GM19238 (cell line): ENCODE measurements around the gene RAPGEF1.
"Not testable (repeated sequence)": the region's sequence is repeated elsewhere in the genome, so short reads cannot be mapped to it uniquely, and the experiment has no call there.

Source experiments
- DNase-seq: peaks from one replicate; pipeline ENCODE4 v3.0.0; 2011; ENCODE audit warnings: low spot score; ENCODE audit not compliant: insufficient read length

Gene RAPGEF1

DNA sequence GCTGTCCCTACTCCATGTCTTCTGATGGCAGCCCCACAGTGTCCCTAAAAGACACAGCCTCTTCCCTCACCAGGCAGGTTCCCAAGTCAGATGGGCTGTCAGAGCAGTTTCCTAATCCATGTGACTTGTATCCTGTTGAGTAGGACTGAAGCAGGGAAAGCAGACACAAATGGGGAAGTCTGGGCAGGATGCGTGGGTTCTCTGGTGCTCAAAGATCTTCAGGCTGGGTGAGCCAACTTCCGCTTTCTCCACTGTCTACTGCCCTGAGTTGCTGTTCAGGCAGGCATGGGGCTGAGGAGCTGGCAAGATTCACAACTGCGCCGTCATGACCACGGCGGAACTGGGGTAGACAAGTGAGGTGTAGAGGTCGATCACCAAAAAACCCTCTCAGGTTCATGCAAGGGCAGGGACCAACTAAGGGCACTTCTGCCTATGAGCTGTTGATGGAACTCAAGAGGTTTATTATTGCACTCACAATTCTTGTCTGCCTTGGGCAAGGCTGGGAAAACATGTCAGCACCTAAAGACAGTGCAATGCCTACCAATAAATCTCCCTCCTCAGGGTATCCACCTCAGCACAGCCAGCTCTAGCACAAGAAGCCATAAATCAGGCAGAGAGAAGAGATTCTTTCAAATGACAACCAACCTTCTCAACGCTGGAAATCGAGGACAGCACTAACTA is 83.4 kb downstream of the RAPGEF1 start:
- peak; percentile 62 for DNase-seq

DNA sequence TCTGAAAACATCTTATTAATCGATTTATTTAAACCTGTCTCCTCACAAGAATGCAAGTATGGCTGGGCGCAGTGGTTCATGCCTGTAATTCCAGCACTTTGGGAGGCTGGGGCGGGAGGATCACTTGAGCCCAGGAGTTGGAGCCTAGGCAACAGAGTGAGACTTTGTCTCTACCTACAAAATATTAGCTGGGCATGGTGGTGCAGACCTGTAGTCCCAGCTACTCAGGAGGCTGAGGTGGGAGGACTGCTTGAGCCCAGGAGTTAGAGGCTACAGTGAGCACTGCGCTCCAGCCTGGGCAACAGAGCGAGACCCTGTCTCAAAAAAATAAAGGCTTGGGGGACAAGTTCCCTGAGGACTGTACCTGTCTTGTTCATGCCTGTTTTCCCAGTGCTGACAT is 85.5 kb downstream of the RAPGEF1 start:
- not testable (repeated sequence) for DNase-seq

DNA sequence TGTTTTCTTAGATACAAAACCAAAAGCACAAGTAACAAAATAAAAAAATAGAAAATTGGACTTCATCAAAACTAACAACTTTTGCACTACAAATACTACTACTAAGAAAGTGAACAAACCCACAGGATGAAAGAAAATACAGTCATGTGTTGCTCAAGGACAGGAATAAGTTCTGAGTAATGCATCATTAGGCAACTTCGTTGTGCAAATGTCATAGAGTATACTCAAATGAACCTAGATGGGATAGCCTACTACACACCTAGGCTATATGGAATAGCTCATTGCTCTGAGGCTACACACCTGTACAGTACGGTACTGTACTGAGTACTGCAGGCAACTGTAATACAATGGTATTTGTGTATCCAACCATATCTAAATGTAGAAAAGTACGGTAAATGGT is 88.3 kb downstream of the RAPGEF1 start:
- DNase-seq = no peak

DNA sequence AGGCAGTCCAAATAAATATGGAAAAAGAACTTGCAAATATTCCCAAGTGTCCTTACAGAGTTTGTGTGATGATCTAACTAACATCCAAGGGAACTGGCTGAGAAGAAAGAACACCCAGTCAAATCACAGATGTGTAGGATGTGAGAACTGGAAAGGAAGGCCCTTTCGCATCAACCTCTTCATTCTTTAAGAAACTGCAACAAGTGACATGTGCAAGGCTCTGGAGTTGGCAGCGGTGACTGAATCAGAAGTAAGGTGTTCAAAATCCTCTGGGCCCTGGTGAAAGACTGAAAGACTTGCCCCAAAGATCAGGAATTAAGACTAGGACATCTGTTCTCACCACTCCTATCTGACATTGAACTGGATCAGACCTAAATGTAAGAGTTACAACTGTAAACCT is 88.7 kb downstream of the RAPGEF1 start:
- DNase-seq = no peak

DNA sequence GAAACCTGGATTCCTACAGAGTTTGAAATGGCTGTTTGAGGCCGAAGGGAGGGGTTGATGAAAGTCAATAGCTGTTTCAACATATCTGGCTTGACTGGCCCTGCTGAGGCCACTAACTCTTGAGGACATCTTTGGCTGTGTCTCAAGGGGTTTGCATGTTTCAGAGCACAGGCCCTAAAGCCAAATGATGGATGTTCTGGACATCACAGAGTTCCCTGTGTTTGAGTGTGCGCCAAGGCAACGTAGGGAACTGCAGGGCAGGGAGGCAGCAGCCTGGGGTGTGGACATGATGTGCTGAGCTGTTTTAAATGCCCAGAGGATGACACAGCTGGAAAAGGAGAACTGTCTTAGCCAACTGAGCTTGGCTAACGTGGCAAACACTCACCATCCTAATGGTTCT is 89.6 kb downstream of the RAPGEF1 start:
- DNase-seq = no peak

DNA sequence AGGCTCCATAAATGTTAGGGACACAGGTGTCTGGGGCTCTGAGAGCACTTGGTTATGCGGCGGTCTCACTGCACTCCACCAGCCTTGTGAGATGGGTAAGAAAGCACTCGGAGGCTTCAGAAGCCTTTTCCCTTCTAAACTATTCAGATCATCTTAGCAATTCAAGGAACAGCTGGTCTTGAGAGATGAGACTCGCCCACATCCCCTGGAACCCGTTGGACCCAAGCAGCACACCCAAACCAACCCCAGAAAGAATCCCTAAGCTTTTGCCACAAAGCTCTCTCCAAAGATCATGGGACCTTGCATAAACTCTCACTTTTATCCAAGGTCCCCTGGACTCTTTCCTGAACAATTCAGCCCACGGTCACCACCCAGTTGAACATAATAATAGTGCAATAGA is 90.2 kb downstream of the RAPGEF1 start:
- DNase-seq = no peak

DNA sequence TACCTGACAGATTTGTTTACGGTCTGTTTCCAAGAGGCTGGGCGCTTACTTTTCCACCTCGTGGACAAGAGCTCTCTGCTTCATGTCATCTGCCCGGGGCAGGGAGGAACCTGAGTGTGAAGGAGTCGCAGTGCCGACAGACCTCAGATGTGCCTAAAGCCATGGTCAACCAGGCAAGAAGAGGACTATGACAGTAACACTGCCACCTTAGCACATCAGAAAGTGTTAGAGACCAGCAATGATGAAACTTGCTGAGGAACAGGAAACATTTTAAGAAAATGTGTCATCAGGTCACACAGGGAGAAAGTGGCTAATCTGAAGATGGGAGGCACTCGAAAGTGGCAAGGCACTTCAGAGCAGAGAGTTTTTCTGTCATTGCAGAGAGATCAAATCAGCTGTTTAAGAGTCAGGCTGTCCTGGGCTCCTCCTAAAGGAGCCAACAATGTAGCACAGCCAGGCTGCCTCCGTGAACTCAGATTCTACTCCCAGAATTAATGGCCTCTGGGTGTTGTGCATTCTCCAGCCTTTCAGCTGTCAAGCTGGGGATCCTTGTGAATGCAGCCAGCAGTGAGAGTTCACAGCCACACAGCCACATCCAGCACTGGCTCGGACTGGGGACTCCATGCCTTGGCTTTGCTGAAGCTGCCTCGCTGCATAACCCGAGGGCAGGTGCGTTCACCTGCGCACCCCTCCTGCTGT is 94.6 kb downstream of the RAPGEF1 start:
- no peak for DNase-seq

DNA sequence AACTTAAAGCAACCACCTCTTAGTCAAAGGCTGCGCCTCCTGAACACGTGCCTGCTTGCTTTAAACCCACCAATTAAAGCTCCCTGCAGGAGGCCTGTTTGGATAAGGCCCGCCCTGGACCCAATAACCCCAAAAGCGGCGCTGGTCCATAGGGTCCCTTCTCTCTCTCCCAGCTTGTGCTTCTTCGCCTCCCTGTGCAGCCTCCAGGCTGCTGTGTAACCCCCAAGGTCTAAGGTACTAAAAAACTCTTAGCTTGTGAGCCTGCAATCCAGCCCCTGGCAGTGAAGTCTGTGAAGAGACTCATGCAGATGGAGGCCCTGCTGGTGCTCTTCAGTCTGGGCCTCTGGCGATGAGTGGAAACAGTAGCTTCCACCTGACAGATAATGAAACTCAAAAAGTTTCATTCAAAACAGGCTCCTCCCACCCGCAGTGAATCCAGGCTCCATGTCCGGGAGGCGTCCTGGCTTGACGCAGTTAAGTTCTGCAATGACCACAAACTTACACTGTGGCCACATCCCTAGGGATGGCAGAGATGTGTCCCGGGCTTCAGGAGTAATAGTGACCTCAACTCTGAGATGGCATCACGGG is 97.3 kb downstream of the RAPGEF1 start:
- DNase-seq = peak; percentile 63

DNA sequence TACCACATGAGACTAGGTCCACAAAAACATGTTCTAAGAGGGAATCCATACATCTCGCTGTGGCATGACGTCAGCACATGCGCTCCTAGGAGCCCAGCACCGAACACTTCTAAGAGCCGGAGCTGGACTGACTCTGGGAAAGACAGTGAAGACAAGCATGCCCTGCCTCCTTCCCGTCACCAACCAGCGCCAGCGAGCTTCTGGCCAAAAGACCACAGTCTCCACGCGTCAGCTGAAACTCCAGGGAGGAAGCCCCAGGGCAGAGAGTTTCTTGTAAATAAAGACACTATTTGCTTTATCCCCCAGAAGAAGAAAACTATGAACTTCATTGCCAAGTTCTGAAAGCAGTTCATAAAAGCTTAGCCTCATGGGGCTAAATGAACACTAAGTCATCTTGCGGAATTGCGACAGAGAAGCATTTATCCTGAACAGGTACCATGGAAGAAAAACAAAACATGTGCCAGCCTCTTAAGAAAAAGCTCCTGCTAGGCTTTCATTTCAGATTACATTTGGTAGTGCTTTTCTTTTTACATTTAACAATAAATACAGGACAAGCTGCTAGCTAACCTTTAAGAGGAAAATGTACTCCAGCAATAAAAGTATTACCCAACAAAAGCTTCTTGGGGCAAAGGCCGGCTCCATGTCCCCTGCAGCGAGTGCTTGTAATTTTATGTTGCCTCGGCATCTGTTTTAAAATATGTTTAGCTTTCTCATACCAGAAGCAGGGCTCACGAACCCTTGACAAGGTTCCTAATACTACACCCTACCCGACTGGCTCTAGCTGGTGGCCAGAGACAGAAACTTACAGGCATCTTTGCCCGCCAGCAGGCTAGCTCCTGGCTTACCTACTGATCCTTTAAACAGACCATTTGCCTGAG is 98.0 kb downstream of the RAPGEF1 start:
- DNase-seq = no peak

DNA sequence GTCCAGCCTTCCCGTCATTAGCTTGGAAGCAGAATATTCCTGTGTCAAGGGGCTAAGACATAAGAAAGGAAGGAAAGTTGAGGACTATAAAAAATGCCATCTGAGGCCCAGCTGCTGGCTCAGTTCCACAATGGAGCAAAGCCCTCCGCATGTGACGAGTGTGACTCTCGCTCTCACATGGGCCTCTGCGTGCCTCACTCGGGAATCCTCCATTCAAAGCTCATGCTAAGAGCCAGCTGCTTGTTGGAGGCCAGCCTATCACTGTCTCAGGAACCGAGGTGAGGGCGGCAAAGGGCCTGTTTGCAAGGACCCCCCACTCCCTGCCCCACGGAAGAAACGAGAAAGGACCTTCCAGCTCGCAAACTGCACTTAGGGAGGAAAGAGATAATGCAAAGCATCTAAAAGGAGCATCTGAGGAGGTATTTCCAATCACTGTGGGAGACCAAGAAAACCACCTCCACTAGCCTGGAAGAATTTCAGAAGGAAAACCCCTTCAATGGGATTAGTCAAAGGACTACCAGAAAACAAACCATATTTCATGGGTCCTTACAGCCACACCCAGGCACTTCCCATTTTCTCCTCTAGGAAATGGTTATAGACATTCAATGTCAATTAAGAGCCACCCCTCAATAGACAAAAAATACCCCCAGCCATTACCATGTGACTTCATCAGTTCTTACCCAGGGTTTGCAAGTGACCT is 99.3 kb downstream of the RAPGEF1 start:
- DNase-seq = no peak

DNA sequence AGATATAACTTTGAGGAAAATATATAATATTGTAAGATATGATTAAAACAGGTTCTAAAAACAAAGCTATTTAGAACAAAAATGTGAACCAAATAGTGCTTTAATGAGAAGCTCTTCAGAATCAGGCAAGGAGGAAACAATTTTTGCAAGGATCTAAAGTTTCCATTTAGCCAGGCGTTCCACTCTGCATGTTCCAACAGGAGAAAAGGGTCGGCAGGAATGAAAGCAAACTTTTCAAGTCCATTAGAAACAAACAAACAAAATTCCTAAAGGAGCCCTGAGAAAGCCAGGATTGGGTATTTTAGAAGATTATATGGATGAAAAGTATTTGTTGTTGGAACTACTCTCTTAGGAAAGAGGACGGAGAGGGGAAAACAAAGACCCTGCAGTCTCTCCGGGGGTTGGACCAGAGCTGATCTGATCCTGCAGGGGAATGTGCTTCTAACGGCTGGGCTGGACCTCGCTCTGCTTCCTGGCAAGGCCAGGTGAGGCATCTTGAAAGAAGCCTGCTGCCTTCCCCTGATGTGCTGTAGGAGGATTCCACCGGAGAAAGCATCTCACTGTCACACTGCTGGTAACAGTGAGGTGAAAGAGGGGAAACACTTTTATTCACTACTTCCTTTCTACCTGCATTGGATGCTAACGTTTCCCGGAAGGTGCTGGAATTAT is 100.0 kb downstream of the RAPGEF1 start:
- no peak for DNase-seq

DNA sequence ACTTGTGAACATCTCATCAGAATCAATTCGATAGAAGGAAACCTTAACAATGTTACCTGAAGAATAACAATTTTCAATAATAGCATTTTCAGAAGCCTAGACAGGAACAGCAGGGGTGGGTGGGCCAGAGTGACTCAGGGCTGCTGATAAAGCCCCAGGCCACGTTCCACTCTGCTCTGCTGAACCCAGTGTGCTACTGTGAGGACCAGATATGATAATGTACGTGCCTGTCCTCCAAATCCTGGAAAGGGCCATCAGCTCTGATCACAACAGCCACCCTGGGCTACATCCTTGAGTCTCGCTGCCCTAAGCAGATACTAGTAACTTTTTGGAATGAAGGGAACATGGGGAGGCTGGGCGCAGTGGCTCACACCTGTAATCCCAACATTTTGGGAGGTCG is 103.3 kb downstream of the RAPGEF1 start:
- DNase-seq = no peak

DNA sequence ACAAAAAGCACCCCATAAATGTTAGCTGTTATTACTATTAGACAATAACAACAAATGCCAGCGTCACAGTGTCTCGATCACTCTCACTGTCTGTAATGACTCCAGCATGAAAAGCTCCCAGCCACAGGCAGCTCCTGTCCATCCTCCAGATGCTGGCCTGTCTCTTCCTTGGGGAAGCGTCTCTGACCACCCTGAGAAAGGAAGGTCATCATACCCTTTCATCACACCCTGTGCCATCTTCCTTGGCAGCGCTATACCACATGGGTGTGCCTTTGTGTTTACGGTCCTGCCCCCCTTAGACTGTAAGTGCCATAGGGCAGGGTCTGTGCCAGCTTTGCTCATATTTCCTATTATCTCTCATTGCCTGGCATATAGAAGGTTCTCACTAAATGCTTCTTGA is 104.0 kb downstream of the RAPGEF1 start:
- no peak for DNase-seq

DNA sequence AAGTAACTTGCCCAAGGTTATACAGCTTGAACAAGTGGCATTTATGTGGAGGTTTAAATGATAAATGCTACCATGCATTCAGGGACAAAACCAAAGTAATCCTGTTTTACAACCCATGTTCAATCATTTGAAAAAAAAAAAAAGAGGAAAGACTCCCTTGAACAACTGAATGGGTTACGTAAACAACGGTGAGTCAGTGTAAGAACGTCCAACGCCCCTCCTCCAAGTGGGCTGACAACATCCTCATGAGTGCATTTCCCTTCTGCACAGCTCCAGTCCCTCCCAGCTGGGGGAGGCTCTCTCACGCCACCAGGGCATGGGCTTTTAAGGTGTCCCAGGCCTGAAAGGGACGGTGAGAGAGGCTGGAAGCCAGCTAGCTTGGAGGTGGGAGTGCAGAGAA is 104.6 kb downstream of the RAPGEF1 start:
- no peak for DNase-seq

DNA sequence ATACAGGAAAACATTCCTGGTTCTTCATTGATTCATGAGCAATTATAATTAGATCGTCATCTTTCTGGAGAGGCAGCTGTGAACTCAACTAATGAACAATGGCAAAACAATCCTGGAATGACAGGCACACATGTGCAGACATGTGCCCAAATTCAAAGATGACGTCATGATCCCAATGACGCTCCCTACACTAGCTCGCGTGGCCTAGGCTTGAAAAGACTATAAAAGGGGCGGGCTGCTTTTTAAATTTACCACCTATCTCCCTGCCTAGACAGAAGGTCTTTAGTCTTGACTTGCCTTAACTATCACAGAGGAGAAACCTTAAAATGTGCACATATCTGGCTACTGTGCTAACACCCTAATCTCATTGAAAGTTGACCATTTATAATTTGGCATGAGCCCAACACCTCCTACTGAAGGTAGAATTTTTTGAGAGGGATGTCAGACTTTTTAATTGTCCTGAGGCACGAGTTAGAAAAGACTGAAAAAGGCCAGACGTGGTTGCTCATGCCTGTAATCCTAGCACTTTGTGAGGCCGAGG is 106.3 kb downstream of the RAPGEF1 start:
- DNase-seq = no peak

DNA sequence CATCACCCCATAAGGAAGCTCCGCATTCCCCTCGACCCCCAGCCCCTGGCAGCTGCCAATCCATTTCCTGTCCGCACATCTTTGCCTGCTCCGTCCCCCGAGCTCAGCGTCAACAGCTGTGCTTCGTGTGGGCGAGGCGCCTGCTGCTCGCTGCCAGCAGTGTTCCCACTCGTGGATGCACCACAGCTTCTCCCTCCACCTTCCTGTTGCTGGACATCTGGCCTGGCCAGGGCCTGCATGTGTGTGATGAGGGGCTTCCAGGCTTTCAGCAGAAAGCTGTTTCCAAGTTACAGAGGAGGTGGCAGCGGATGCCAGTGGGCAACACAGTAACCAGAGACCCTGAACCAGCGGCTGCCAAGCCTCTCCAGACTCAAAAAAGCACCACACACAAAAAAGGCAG is 108.6 kb downstream of the RAPGEF1 start:
- no peak for DNase-seq

DNA sequence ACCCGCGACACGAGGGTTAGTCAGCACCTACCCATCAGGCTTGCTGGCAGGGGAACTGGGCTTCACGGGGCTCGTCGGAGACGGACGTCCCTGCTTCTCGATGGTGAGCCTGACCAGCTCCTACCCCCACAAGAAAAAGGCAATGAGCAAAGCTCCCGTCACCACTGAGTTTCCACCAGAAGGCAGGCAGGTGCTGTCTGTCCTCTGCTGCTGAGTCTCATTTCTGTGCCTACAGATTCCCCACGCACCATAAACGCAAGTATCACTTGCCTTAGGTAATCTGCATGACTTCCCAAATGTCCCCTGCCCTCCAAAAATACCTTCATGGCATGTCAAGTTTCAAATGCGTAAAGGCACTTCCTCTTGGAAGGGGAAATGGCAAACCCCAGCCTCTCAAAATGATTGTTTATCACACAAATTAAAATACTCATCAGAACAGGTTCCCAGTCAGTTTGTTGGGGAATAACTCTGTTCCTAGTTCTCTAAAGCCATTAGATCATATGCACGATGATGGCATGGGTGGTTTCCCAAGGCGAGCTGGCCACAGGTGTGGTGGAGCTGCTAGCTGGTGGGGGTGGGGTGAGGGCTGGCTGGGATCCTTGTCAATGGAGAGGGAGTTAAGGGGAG is 109.6 kb downstream of the RAPGEF1 start:
- DNase-seq = peak; percentile 34

DNA sequence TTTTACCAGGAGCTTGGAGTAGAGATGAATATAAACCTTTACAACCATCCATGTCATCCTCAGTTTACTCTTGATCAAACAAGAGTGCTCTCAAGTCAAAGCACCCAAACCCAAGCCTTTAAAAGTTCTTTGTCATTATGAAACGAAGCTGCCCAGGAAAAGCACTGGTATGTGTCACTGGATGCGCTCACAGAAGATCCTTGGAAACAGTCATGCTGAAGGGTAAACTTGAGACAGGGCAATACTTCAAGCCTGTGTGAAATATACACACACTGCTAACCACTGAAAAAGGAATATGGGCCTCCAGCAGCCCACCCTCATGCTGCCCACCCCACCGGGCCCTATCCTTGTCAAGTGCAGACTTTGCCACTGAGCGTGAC is 110.1 kb downstream of the RAPGEF1 start:
- DNase-seq = no peak

DNA sequence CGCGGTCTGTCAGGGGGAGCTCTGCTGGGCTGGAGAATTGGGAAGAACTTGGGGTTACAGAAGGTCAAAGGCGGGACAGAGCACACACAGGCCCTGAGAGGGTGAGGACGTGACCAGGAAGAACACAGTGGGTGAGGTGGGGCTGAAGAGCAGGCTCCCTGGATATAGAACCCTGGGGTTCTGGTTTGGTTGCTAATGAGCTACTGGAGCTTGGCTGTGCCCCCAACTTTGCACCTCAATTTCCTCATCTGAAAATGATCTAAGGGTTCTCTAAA is 110.7 kb downstream of the RAPGEF1 start:
- no peak for DNase-seq

DNA sequence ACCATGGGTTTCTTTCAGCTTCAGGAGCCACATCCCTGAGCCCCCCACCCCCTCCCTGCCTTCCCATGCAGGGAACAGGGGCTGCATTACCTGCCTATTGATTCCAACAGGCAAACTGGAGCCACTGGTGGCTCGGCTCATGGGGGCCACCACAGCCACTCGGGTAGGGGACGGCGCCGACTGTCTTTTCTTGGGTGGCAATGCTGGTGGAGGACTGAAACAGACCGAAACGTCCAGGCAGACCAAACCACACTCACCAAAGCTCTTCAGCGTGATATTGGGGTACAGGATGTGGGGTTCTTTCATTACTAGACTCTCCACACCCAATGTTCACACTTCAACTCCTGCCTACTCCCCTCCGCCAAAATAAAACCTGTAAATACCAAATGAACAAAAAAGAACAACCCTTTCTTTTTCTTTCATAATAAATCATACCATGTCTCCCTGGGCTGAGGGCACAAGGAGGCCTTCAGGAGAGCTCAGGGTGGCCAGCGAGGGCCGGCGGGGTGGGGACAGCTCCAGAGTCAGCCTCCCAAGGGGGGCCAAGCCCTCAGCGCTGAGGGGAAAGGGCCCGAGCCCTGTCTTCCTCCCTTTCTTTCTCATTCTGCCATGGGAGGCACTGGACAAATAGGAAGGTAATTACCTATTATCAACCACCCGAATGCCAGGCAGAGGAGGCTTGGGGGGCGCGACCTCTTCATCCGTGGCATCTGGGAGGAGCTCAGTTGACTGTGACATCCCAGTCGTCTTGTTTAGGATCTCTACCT is 111.2 kb downstream of the RAPGEF1 start:
- DNase-seq = no peak
